Upper lobe of left lung (tissue), 6 donors: ENCODE measurements around the gene ARID1B. TPM values are rescaled to one million over a fixed set of nuclear protein-coding genes. Genes with fewer than 3 reads are reported as not detected.

Experiments used
- ATAC-seq, 2 donors: fragments of 200-7000 bp; cut with Tn5 transposase; one replicate each; pipeline ENCODE4 v1.9.1; 2022; ENCODE audit warnings: mild to moderate bottlenecking in 2 of 2, moderate library complexity in 2 of 2; ENCODE audit not compliant: low FRiP score in 2 of 2
- DNase-seq, 2 donors: peaks; one replicate each; pipeline ENCODE4 v3.0.0-alpha.2; 2019 to 2020
- H3K27ac ChIP-seq, 4 donors: fragments of 200-600 bp; sonication (generic); one replicate each; pipeline ENCODE4 v1.5.1; 2016 to 2019
- H3K27me3 ChIP-seq, 4 donors: fragments of 200-600 bp; sonication (generic); one replicate each; pipeline ENCODE4 v1.5.1; 2017 to 2019
- H3K36me3 ChIP-seq, 4 donors: fragments of 200-600 bp; sonication (generic); one replicate each; pipeline ENCODE4 v1.5.1; 2016 to 2019
- H3K4me1 ChIP-seq, 4 donors: fragments of 200-600 bp; sonication (generic); one replicate each; pipeline ENCODE4 v1.5.1; 2018 to 2019
- H3K4me3 ChIP-seq, 4 donors: fragments of 200-600 bp; sonication (generic); one replicate each; pipeline ENCODE4 v1.5.1; 2017 to 2019; ENCODE audit warnings: mild to moderate bottlenecking in 2 of 4, moderate library complexity in 1 of 4
- H3K9me3 ChIP-seq, 4 donors: fragments of 200-600 bp; sonication (generic); one replicate each; pipeline ENCODE4 v1.5.1; 2018 to 2019
- CTCF ChIP-seq, 6 experiments: fragments of 450-650 bp in 4 of 6; fragments of 200-600 bp in 2 of 6; sonication (generic) in 2 of 6; IDR thresholded peaks; one replicate each; pipeline ENCODE4 v1.5.1; 2016 to 2019; ENCODE audit warnings: antibody characterized with exemption in 6 of 6
- EP300 ChIP-seq, 4 donors: sonication (generic); formaldehyde crosslinking; IDR thresholded peaks; one replicate each; pipeline ENCODE4 v1.5.1; 2017; ENCODE audit warnings: antibody characterized with exemption in 4 of 4, control low read depth in 2 of 4
- POLR2A ChIP-seq, 4 donors: fragments of 450-650 bp; IDR thresholded peaks; one replicate each; pipeline ENCODE4 v1.5.1; 2016 to 2017; ENCODE audit warnings: antibody characterized with exemption in 4 of 4, mild to moderate bottlenecking in 2 of 4
- POLR2AphosphoS5 ChIP-seq, 2 donors: sonication (generic); formaldehyde crosslinking; IDR thresholded peaks; one replicate each; pipeline ENCODE4 v1.5.1; 2017; ENCODE audit warnings: antibody characterized with exemption in 2 of 2
- WGBS, 2 donors: methylation state at CpG; one replicate each; pipeline ENCODE4 v1.1.5; 2017 to 2018; 5-methylcytosine and 5-hydroxymethylcytosine counted together
- total RNA-seq, 6 donors: library from RNA; depleted of rRNA in 4 of 6; stranded (reverse); fragments of >200 nt in 4 of 6; gene quantifications; one replicate each; pipeline versions ENCODE4 v1.1.0 to v1.2.1, GENCODE V29; 2016 to 2021
- donor health status: DM: no; HTN: no; CAD: no; lungs with moderate emphysema.
- donor health status: DM: no; HTN: yes; CAD: no; lungs with severe emphysema.

The ARID1B gene
- total RNA-seq, 6 donors from 2014 or later: 66.4 to 168 (median 109) TPM

- no peak overlapping the region for H3K27ac ChIP-seq
- peaks cover 4 to 20% (median 12%) of the 10 kb centered on the region in 4 donors for H3K4me1 ChIP-seq
- no peaks in the 10 kb centered on the region for H3K36me3 ChIP-seq
- H3K9me3 ChIP-seq: no peaks in the 10 kb centered on the region
- DNase-seq (no peak), ATAC-seq (no peak)
- H3K27me3 ChIP-seq: no peaks in the 10 kb centered on the region
- 77 to 87% methylated on average over 1 of the region's 1 CpG for WGBS, 2 donors
- TF ChIP-seq EP300 (IDR thresholded peaks at IDR 0.05) (no peak), POLR2A (IDR thresholded peaks at IDR 0.05) (no peak), POLR2AphosphoS5 (IDR thresholded peaks at IDR 0.05) (no peak)
- no peak overlapping the region for H3K4me3 ChIP-seq
Observed at GRCh38 chr6:156902782-156903181, 125.6 kb downstream of the ARID1B start.

DNA sequence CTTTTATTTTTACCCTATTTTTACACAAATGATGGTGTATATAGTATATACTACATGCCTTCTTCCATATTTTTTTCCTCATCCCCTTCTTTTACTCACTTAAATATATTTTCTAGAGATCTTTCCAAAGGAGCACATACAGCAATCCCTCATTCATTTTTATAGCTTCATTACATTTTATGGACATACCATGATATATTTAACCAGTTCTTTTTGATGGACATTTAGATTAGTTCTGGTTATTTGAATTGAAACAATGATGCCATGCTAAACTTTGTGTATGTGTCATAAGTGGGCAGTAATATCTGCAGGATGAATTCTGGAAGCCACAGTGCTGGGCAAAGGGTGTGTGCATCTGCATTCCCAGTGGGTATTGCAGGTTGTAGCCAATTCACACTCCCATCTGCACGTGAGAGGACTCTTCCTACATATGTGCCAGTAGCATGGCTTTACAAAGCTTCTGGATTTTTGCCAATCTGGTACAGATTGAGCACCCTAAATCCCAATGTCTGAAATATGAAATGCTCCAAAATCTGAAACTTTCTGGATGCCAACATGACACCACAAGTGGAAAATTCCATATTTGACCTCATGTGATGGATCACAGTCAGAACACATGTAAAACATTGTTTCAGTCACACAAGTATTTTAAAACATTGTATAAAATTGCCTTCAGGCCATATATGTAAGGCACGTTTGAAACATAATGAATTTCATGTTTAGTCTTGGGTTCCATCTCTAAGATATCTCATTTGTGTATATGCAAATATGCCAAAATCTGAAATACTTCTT is 127.2 kb downstream of the ARID1B start:
- Histone ChIP-seq H3K4me3 (no peak overlapping the region), H3K9me3 (no peaks in the 10 kb centered on the region), H3K36me3 (no peaks in the 10 kb centered on the region), H3K27me3 (no peaks in the 10 kb centered on the region), H3K4me1 (peaks cover 4 to 20% (median 11%) of the 10 kb centered on the region in 4 donors), H3K27ac (no peak overlapping the region)
- DNase-seq: no peak
- 81 to 94% methylated on average over 2 of the region's 2 CpGs for WGBS, 2 donors
- ATAC-seq: no peak
- no peak for TF ChIP-seq EP300 (IDR thresholded peaks at IDR 0.05)
- TF ChIP-seq POLR2A (IDR thresholded peaks at IDR 0.05): no peak
- TF ChIP-seq POLR2AphosphoS5 (IDR thresholded peaks at IDR 0.05): no peak
- TF ChIP-seq CTCF (IDR thresholded peaks at IDR 0.05): no peak

GRCh38 chr6:156905801-156906200 is 128.6 kb downstream of the ARID1B start:
- H3K4me1 ChIP-seq: peaks cover 0 to 11% (median 6%) of the 10 kb centered on the region in 4 donors
- H3K4me3 ChIP-seq: no peak overlapping the region
- H3K27ac ChIP-seq: no peak overlapping the region
- H3K27me3 ChIP-seq: no peaks in the 10 kb centered on the region
- H3K9me3 ChIP-seq: no peaks in the 10 kb centered on the region
- H3K36me3 ChIP-seq: no peaks in the 10 kb centered on the region
- 75 to 83% methylated on average over 1 of the region's 1 CpG for WGBS, 2 donors
- no peak for ATAC-seq
- TF ChIP-seq POLR2AphosphoS5 (IDR thresholded peaks at IDR 0.05): no peak
- no peak for TF ChIP-seq CTCF (IDR thresholded peaks at IDR 0.05)
- no peak for TF ChIP-seq POLR2A (IDR thresholded peaks at IDR 0.05)
- no peak for TF ChIP-seq EP300 (IDR thresholded peaks at IDR 0.05)
- no peak for DNase-seq

- 92 to 97% methylated on average over 7 of the region's 7 CpGs for WGBS, 2 donors
- no peak for DNase-seq
Observed at GRCh38 chr6:156906451-156906850, 129.3 kb downstream of the ARID1B start.

More at GRCh38 chr6:156906451-156906850, 129.3 kb downstream of the ARID1B start:
- H3K36me3 ChIP-seq: no peaks in the 10 kb centered on the region
- TF ChIP-seq EP300 (IDR thresholded peaks at IDR 0.05) (no peak), POLR2AphosphoS5 (IDR thresholded peaks at IDR 0.05) (no peak), POLR2A (IDR thresholded peaks at IDR 0.05) (no peak), CTCF (IDR thresholded peaks at IDR 0.05) (no peak)
- no peaks in the 10 kb centered on the region for H3K9me3 ChIP-seq
- ATAC-seq: no peak
- H3K4me1 ChIP-seq: peaks cover 0 to 8% (median 1%) of the 10 kb centered on the region in 4 donors
- H3K4me3 ChIP-seq: no peak overlapping the region
- no peak overlapping the region for H3K27ac ChIP-seq
- H3K27me3 ChIP-seq: no peaks in the 10 kb centered on the region
